ENCODE measurements around the gene AP1S3.

DNA sequence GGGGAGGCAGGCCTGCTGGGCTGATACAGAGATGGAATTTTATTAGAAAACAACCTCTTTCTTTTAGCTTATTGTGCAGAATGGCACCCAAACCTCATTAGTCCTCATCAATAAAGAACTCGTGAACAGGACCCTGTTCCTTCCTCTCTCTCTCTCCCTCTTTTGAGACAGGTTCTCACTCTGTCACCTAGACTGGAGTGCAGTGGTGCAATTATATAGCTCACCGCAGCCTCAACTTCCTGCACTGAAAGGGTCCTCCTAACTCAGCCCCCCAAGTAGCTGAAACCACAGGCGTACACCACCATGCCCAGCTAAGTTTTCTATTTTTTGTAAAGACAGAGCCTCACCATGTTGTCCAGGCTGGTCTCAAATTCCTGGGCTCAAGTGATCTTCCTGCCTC lies 21.7 kb upstream of the AP1S3 start:
- TF ChIP-seq, protein P1, sequence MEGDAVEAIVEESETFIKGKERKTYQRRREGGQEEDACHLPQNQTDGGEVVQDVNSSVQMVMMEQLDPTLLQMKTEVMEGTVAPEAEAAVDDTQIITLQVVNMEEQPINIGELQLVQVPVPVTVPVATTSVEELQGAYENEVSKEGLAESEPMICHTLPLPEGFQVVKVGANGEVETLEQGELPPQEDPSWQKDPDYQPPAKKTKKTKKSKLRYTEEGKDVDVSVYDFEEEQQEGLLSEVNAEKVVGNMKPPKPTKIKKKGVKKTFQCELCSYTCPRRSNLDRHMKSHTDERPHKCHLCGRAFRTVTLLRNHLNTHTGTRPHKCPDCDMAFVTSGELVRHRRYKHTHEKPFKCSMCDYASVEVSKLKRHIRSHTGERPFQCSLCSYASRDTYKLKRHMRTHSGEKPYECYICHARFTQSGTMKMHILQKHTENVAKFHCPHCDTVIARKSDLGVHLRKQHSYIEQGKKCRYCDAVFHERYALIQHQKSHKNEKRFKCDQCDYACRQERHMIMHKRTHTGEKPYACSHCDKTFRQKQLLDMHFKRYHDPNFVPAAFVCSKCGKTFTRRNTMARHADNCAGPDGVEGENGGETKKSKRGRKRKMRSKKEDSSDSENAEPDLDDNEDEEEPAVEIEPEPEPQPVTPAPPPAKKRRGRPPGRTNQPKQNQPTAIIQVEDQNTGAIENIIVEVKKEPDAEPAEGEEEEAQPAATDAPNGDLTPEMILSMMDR (conservative IDR thresholded peaks at IDR 0.05; ENCODE audit: low read length) = no peak
- TF ChIP-seq EZH2phosphoT487 (IDR thresholded peaks at IDR 0.05; ENCODE audit: borderline replicate concordance) = no peak

All from Loucy (cell line).